Activated effector memory CD4-positive, alpha-beta T cell treated with anti-CD3 and anti-CD28 coated beads, Interleukin-2, amount 50 U/mL, for 16 hours (primary cell): Measurements from ENCODE around the gene ALDH1L2.
"Not testable (repeated sequence)": the region's sequence is repeated elsewhere in the genome, so short reads cannot be mapped to it uniquely, and the experiment has no call there.

ENCODE experiments used
- DNase-seq: peaks from one replicate; pipeline ENCODE4 v3.0.0-alpha.2; 2020

Gene ALDH1L2

DNA sequence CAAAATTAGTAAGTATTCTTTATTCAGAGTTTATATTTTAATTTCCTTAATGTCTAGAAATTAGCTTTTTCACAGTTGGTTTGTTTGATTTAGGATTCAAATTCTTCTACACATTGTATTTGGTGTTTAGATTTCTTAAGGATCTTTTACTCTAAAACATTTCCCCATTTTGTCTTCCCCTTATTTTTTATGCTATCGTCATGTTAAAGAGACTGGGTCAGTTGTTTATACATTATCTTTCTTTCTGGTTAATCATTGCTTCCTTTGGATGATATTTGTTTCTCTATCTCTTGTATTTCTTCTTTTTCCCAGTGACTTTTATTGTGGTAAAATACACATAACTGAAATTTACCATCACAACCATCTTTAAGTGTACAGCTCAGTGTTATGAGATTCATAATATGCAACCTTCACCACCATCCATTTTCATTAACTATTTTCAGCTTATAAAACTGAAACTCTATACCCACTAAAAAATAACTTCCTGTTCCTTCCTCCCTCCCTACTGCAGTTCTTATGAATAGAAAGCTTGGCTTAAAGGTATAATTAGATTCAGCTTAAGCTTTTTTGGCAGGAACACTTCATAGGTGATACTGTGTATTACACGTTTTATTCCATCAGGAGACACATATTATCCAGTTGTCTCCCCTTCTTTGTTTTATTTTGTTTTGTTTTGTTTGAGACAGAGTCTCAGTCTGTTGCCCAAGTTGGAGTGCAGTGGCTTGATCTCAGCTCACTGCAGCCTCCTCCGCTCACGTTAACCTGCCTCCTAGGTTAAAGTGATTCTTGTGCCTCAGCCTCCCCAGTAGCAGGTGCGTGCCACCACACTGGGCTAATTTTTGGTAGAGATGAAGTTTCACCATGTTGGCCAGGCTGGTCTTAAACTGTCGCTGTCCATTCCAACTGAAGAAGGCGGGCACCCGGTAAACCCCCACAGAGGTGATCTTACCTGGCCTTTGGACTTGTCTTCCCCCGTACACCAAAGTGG lies 53.1 kb downstream of the ALDH1L2 start:
- DNase-seq, result no peak

DNA sequence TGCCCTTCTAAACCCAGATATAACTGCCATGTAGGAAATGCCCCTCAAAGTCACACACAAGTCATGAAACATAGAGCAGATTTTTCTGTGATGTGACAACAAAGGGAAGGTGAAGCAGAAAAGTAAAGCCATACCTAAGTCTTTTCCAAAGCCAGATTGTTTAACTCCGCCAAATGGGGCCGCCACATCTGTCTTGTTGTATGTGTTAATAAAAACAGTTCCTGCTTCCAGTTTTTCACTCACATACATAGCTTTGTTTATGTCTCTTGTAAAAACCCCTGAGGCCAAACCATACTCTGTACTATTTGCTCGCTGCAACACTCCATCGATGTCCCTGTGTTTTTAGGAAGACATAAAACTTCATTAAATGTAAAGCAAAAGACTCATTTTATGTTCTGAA lies 57.8 kb downstream of the ALDH1L2 start:
- DNase-seq, result no peak

DNA sequence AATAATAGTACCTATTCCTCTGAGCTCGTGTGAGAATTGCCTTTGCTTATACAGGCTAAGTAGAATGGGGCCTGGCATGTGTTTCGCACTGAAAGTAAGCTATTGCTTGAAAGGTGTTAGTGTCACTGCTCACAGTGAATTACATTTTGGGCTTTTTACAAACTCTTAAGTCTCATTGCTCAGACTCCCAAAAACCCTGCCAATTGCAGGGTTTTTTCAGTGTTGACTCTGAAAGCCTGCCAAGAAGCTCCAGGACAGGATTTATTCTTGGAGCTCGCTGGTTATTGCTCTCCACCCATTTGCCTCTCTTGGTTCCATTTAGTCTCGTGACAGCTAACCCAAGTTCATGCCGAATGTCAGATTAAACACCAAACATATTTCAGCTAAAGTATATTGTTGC lies 58.4 kb downstream of the ALDH1L2 start:
- no peak for DNase-seq

DNA sequence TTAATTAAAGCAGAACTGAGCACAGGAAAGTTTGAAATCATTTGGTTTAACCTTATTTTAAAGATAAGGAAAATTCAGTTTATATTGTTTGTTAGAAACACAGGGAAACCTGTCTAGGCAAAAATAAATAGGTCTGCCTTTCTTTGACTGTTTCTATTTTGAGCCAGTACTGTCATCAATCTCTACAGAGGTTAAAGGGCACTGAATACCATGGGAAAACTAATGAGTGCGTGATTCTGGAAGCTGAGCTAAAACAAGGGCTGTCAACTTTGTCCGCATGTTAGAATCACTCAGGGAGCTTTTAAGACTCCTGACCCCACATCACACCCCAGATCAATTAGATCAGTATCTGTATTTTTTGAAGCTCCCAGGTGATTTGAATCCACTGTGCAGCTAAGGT lies 59.3 kb downstream of the ALDH1L2 start:
- no peak for DNase-seq

DNA sequence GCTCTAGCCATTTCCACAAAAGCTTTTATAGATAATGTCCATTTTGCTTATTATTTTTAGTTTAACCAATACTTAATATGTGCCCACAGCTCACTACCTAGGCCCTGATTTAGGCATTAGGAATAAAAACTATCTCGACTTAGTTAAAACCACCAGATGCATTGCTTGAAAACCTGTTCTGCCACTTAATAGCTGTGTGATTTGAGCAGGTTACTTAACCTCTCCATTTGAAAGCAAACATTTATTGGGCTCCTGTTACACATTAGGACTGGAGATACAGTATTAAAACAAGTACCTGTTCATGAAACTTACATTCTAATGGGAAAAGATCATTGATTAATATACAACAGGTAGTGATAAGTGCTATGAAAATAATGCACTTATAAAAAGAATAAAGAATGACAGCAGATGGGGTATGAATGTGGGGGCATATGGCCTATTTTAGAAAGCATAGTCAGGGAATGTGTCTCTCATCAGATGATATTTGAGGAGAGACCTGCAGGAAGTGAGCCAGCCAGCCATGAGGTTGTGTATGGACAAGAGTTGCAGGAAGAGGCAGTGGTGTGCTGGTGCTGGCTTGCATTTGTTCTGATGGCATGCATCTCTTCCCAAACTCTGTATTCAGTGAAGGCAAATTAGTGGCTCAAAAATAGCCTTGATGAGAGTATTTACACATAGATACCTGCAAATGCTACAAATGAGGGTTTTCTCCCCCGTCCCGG lies 63.9 kb downstream of the ALDH1L2 start:
- no peak for DNase-seq

DNA sequence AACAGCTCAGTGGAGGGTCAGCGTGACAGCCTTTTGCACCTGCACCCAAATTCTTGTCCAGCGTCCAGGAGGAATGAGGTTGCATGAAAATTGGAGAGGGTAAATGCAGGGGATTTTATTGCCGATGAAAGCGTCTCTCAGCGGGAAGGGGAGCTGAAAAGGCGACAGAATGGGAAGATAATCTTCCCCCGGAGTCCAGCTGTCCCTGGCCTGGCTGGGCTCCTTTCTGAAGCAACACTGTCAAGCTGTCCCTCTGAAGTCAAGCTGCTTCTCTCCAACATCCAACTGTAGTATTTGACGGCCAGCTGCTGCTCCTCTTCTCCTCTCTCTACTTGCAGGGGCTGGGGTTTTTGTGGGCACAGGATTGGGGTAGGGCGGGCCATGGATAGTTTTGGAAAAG lies 65.5 kb downstream of the ALDH1L2 start:
- no peak for DNase-seq

DNA sequence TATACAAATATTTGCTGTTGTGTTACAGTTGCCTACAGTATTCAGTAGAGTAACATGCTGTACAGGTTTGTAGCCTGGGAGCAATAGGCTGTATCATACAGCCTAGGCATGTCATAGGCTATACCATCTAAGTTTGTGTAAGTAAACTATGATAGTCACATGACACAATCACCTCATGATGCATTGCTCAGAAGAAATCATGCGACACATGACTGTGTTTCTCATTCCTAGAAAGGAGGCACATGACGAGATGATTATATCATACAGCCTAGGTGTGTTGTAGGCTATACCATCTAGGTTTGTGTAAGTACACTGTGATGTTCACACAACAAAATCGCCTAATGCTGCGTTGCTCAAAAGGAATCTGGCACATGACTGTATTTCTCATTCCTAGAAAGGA lies 66.2 kb downstream of the ALDH1L2 start:
- DNase-seq, result no peak

DNA sequence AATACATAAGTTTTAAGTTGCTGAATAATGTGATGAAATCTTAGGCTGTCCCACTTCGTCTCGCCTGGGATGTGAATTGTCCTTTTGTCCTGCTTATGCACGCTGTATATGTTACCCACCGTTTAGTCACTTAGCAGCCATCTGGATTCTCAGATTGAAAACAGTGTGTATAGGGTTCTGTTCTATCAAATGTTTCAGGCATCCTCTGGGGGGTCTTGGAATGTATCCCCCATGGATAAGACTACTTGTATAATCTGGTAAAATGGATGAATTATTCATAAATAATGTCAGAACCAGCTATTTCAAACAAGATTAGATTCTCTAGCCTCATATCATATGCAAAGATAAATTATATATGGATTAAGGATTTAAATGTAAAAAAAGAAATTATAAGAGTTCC lies 68.7 kb downstream of the ALDH1L2 start:
- no peak for DNase-seq

DNA sequence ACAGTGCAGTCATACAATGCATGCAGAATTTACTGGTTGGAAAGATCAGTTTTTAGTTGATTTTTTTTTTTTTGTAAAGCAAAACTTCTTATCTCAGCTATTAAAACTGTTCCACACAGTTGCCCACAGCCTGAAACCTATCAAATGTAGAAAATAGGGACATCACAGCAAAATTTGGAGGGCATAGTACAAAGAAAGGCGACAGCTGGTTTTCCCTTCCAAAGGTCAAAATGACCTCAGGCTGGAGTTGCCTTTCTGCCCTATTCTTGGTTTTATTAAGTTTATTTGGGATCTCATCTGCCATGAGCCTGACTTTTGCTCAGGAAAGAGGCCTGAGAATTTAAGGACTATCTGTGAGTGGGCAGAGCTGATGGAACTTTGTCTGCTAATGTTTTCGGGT lies 69.7 kb downstream of the ALDH1L2 start:
- no peak for DNase-seq

DNA sequence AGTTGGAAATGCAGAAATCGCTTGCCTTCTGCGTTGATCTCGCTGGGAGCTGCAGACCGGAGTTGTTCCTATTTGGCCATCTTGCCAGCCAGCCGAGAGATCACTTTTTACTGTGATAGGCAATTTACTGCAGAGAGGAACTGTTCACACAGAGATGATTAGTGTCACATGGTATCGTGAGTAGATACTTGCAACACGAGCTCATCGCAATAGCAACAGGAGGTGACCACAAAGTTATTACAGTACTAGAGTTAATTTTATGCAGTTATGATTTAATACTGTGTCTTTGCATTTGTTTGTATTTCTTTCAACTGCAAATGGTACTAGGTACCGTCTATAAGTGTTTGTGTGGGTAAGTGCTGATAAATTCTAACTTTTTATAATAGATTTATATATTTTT lies 70.4 kb downstream of the ALDH1L2 start:
- no peak for DNase-seq

DNA sequence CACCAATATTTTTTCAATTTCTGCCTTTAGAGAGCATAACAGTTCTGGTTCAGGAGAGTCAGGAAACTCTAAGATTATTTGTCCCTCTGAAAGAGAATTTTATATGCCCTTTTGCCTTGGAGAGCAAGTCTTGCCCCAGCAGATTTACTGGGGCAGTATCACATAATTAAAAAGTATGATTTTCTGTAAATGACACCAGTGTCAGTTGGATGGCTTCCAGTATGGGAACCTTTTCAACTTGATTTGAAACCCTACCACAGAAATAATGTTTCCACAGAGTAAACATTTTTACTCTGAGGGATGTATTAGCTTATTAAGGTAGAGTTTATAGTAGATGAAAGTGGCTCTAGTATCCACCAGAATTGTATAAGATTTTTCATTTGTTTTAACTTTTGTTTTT lies 82.8 kb downstream of the ALDH1L2 start:
- no peak for DNase-seq

DNA sequence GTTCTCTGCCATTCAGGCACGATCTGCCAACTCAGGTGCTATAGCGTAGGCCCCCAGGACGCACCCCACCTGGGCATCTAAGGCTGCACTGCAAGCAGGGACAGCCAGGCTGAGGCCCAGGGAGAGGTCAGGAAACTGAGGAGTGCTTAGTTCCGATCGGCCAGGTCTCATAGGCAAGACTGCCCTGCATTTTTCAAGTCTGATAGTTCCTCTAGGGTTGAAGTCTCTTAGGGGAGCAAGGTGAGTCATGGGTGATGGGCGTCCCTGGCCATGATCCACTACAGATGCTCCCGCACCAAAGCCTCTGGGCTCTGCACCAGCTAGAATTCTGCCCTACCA lies 84.9 kb downstream of the ALDH1L2 start:
- no peak for DNase-seq

DNA sequence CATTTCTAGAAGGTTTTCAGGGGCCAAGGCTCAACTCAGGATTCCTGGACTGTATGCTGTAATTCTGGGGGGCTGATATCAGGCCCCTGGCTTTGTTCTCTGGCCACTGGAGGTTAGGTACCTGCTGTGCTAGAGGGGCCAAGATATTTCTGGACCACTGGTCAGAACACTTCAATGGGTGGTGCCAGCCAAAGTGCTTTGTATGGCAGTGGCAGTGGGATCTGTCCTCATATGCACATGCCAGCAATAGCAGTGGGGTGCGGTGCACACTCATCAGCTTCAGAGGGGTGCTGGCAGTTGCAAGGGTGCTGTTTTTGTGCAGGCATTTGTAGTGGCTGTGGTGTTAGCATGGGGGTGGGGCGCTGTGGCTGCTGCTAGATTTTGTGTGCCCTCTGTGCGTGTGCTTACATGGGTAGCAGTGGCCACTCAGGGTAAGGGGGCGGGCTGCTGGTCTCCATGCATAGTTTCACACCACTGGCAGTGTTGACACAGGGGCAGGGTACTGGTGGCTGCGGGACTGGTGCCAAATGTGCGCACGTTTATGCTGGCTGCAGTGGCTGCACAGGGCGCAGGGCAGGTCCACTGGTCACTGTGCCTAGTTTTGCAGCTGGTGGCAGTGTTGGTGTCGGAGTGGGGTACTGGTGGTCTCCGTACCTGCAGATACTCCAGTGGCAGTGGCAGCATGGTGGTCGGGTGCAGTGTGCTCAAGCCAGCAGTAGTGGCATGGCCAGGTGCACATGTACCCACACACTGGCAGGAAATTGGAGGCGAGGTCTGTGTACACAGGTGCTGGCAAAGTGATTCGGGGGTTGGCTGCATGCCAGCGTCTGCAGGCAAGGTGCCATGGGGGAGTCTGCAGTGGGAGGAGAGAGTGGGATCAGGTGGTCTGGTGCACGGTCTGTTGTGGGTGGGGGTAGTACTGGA lies 85.6 kb downstream of the ALDH1L2 start:
- DNase-seq, result no peak

DNA sequence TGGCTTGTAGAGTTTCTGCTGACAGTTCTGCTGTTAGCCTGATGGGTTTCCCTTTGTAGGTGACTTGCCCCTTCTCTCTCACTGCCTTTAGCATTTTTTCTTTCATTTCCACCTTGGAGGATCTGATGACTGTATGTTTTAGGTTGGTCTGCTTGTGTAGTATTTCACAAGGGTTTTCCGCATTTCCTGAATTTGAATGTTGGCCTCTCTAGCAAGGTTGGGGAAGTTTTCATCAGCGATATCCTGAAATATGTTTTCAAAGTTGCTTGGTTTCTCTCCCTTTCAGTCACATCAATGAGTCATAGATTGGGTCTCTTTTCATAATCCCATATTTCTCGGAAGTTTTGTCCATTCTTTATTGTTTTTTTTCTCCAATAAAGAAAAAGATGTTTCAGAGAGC lies 86.7 kb downstream of the ALDH1L2 start:
- DNase-seq, result no peak

DNA sequence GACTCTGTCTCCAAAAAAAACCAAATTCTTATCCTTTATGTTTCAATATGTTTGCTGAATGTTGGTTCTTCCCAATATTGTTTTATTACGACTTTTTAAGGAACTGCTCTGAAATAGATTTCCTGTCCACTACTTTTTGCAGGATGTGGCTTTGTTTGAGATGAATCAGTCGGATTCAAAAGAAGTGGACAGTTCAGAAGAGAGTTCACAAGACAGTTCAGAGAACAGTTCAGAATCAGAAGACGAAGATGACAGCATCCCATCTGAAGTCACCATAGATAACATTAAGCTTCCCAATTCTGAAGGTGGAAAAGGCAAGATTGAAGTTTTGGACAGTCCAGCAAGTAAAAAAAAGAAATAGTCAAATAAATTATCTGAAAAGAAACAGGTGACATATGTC lies 89.9 kb downstream of the ALDH1L2 start:
- no peak for DNase-seq

DNA sequence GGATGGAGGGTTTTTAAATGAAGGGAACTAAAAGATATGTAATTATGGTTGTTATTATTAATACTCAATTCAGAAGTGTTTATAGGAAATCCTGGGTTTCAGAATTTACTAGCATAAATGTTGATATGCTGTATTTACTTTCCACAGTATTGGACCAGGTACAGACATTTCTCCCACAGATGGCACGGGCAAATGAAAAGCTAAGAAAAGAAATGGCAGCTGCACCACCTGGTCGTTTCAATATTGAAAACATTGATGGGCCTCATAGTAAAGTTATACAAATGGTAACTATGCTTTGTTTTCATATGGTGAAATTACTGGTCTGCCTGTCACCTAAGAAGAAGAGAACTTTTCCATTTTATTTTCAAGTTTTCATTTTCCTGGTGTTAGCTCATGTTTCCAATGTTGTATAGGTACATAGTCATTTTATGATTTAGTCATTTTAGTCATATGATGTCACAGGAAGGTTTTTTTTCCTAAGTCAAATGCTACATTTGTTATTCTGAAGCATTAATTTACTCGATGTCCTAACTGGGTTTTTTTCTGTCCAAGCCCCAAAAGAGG lies 92.6 kb downstream of the ALDH1L2 start:
- no peak for DNase-seq

DNA sequence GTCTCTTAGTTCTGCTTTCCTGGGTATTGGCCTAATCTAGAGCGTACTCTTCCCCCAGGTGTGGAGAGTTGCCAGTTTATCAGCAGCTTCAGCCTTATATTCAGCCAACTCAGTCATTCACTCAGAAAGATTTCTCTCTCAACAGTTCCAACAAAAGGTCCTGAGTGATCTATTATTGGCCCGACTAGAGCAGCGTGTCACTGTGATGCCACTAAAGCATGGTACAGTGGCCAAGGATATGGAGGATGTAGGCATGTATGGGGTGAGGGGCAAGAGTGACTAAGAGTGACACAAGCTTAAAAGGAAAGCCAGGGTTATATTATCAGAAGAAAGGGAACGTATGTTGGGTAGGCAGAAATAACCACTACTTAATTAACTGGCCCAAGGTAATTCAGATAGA lies 93.3 kb downstream of the ALDH1L2 start:
- no peak for DNase-seq

DNA sequence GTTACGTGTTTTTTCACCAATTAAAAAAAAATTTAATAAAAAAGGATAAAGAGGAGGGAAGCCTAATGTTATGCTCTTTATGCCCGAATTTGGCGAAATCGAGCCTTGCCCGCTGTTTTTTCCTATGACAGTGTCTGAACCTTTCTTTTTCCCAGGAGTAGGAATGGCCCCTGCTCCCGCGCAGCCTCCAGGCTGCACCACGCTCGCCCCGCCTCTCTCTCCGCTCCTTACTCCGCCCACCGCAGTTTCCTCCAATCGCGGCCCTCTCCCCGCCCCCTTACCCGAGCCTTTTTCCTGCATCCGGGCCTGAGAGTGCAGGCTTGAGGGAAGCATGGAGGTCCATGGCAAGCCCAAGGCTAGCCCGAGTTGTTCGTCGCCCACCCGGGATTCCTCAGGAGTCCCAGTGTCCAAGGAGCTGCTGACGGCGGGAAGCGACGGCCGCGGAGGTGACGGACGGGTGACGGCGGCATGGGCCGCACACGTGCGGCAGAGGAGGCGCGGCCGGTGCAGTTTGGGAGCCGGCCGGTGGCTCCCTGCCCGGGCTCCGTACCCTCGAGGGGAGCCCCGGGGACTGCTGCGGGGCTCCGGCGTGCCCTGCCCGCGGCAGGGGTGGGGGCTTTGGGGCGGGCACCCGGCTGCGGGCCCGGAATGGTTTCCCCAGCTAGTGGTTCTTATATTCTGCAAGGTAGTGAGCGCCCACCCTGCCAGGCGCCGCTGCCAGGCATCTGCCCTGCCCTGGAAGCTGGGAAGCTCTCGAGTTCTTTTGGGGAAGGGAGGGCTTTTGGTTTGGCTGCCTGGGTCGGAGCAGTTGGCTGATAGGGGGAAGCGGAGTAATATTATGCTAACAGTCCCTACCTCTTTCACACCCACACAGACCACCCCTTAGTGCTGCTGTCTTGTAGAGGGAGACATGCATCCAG lies 98.0 kb downstream of the ALDH1L2 start, which contains the start of gene NOPCHAP1:
NOPCHAP1 (plus strand) TSS at position 295 of the 920 bp plus-strand sequence; CDS start at position 332, 37 bp downstream.
- peak; percentile 95 for DNase-seq

DNA sequence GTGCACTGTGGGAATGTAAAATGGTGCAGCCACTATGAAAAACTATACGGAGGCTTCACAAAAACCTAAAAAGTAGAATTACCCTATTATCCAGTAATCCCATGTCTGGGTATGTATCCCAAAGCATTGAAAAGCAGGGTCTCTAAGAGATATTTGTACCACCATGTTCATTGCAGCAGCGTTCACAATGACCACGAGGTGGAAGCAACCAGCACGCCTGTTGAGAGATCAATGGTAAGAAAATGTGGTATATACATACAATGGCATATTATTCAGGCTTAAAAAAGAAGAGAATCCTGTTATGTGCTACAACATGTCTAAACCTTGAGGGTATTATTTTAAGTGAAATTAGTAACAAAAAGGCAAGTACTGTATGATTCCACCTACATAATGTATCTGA lies 99.1 kb downstream of the ALDH1L2 start:
- no peak for DNase-seq

DNA sequence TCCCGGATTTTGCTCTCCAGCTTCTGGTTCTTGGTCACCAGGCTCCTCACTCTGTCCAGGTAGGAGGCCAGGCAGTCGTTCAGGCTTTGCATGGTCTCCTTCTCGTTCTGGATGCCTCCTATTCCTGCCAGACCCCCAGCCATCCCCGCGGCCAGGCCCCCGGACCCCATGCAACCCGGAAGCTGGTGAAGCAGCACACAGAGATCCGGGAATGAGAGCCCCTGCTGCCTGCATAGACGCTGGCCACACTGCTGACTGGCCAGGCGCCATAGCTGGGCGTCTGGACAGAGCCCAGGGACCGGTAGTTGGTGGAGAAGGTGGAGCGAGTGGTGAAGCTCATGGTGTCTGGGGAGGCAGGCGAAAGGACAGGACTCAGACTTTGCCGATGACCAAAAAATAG lies 106.6 kb downstream of the ALDH1L2 start:
- not testable (repeated sequence) for DNase-seq

DNA sequence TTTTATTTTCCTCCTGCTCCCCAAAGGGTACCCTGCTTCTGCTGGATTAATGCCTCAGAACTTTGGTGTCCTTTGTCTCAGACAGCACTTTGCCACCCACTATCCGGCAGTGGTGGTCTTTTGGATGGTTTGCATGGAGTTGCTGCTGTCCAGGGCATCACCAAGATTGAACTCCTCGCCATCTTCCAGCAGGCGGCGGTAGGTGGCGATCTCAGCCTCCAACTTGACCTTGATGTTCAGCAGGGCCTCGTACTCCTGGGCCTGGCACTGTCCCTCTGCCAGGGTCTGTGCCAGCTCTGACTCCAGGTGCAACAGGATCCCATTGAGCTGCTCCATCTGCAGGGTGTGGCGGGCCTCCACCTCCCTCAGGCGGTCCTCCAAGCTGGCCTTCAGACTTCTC lies 107.6 kb downstream of the ALDH1L2 start:
- no peak for DNase-seq
